Measurements from ENCODE around the gene TMEM129.

- TF ChIP-seq POLR2A (IDR thresholded peaks at IDR 0.05; ENCODE audit: low read depth, low read length) (no peak), TAF1 (IDR thresholded peaks at IDR 0.05; ENCODE audit: borderline replicate concordance, low read depth, low read length) (no peak), POLR2AphosphoS5 (IDR thresholded peaks at IDR 0.05; ENCODE audit: low read depth, low read length) (no peak)
Measured at GRCh38 chr4:1725521-1725920, 4.4 kb upstream of the TMEM129 start.

All from GM12892 (cell line).